NCI-H345 treated with DMSO at 0.1 percent for 48 hours (cell line): Measurements from ENCODE around the gene ZFP90.
"Not testable (repeated sequence)": the region's sequence is repeated elsewhere in the genome, so short reads cannot be mapped to it uniquely, and the experiment has no call there.

Experiments used
- DNase-seq: peaks from one replicate; lab custom pipeline; 2025; ENCODE audit not compliant: unreplicated experiment; lab: John Stamatoyannopoulos, UW

Gene ZFP90

DNA sequence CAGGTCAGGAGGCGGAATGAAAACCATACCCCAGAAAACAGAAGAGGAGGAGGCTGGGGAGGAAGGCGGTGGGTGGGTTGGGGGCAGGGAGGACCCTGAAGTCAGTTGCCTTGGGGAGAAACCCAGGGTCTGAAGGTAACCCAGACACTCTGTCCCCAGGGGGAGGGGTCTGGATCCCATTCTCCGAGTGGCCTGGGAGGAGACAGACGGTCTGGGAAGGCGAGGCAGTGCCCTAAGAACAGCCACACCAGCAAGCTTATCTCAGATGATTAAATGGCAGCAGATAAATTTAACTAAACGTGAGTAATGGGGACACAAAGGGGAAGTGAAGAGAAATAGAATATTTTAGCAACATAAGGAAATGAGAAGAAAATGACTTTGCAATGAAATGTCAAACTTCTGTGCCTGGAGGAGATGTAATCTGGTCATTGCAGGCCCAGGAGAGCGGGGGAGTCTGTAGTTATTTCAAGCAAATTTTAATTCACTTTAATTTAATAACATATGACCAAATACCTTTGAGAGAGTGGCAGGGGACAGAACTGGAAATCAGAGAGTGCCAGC, 21.4 kb upstream of the ZFP90 start:
- no peak for DNase-seq

DNA sequence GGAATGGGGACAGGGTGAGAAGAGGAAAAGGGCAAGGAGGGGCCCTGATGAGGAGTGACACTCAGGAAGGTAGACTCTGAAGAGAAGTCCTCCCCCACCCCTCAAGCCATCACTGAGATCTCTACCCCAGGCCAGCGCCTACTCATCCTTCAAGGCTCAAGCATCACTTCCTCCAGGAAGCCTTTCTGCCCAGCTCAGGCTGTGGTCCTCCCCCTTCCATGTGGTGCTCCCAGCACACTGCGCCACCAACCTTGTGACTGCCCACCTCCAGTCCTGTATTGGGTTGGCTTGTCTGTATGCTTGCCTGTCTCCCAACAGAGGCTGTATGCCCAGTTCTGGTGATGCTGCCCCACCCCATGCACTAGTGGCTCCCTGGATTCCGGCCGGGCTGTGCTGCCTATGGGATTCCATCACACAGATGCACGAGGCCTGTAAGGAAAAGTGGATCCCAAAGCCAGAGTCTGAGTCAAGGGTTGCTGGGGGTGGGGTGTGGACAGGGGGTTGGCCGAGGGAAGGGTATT, 19.8 kb upstream of the ZFP90 start:
- DNase-seq = no peak

DNA sequence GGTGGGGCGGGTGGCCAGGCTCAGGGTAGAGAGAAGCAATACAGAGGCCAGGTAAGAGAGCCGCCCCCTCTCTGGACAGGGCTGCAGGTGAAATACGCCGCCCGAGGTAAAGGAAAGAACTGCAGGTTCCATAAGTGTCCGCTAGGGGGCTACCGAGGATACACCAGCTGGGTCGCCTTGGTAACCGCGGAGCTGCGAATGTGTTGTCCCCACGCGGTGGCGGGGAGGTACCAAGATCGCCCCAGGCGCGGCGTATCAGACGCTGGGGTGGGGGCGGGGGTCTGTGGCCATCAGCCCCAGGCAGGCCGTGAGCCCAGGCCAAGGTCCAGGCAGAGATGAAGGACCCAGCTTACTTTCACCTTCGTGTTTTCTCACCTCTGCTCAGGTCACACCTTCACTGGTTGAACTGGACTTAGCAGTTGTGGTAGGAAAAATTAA, 18.4 kb upstream of the ZFP90 start:
- peak; percentile 52 for DNase-seq

DNA sequence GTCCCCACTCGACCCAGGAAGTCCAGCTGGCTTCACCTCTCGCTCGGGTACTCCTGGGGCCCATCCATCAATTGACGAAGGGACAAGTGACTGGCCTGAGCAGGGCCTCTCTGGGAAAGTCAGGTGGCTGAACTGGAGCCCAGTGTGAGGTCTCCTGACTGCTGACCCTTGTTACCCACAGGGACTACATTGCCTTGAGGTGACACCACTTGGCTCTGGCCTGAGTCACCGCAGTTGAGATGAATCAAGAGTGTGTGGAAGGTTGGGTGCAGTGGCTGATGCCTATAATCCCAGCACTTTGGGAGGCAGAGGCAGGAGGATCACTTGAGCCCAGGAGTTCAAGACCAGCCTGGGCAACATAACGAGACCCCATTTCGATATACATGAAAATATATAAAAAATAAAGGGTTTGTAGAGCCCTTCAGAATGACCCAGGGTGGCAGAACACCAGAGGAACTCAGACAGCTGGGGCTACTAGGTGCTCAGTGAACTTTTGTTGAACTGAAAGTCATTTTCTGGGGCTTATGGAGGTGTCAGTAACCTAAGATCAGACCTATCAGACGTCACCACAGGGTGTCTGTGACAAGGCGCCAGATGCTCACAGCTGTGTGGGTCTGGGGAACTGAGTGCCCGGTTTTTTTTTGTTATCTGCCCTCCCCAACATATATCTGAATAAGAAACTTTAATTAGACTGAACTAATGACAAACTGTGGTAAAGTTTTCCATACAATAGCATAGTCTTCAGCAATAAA, 14.8 kb upstream of the ZFP90 start:
- no peak for DNase-seq

DNA sequence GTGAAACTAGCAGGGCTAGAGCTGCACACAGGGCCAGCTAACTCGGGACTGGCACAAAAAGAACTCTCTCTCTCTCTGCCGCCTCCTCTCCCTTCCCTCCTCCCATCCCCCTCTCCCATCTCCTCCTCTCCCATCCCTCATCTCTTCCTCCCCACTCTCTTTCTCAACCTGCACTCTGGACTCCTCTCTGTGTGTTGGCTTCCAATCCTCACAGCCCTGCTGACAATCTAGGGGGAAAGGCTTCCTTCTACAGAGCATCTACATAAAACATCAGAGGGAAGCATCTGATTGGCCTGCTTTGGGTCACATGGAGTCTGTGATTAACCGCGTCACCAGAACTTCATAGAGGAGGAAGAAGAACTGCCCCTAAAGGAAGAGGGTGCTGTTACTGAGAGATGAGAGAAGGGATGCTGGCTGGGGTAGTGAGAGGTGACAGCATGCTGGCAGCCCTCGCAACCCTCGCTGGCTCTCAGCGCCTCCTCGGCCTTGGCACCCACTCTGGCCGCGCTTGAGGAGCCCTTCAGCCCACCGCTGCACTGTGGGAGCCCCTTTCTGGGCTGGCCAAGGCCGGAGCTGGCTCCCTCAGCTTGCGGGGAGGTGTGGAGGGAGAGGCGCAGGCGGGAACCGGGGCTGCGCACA, 12.8 kb upstream of the ZFP90 start:
- no peak for DNase-seq

DNA sequence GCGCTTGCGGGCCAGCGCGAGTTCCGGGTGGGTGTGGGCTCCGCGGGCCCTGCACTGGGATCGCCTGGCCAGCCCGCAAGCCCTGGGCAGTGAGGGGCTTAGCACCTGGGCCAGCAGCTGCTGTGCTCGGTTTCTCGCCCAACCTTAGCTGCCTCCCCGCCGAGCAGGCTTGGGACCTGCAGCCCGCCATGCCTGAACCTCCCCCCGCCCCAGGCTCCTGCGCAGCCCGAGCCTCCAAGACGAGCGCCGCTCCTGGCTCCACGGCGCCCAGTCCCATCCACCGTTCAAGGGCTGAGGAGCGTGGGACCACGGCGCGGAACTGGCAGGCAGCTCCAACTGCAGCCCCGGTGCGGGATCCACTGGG, 12.3 kb upstream of the ZFP90 start:
- DNase-seq = no peak

DNA sequence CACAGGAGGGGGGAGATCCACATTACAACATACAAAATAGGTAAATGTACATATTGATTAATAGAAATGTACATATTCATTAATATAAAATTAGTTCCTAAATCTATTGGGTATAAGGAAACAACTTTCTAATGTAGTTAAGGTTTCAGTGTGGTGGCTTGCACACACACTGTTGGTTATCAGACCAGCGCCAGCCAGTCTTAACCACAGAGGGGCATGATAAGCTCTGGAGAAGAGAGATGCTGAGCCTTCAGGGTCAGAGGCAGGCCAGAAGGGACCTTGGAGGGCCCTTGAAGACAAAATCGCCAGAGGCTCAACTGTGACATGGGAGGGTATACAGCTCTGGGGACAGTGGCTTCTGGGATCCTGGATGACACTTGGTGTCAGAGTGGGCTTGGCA, 10.9 kb upstream of the ZFP90 start:
- DNase-seq = no peak

DNA sequence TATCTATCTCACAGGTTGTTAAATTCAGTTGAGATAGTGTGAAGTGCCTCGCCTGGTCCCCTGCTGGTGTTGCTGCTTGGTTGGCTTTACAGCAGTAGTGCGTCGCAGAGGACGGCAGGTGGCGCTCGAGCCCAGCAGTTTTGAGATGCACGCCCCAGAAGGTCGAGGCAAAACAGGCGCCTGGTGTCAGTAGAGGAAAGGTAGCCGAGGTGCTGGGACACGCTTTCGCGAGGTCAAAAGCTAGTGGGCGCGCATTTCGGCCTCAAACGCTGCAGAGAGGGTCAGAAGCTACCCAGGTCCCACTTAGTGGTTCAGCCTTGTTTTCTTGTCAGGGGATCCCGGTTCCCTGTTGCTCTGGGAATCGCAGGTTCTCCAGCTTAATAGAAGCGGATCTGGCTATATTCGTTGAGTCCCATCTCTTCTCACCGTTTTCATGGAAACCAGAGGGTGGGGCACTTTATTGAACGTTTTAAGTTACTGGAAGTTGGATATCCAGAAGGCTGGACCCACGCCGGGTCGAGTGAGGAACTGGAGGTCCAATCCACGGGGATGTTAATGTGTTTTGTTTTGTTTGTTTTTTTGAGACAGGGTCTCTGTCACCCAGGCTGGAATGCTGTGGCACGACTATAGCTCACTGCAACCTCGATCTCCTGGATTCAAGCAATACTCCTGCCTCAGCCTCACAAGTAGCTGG, 10.3 kb upstream of the ZFP90 start:
- peak; percentile 75 for DNase-seq

DNA sequence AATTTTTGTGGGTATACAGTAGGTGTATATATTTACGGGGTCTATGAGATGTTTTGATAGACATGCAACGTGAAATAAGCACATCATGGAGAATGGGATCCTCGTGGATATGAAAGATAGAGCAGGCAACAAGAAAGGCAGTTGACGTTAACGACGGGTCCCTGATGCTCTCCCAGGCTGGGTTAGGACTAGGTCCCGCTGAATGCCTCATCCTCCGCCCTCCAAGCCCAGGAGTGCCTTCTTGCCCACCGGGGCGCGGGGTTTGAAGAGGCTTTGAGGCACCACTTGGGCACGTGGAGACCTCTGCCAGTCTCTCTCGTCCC, 9.5 kb upstream of the ZFP90 start:
- peak; percentile 50 for DNase-seq

DNA sequence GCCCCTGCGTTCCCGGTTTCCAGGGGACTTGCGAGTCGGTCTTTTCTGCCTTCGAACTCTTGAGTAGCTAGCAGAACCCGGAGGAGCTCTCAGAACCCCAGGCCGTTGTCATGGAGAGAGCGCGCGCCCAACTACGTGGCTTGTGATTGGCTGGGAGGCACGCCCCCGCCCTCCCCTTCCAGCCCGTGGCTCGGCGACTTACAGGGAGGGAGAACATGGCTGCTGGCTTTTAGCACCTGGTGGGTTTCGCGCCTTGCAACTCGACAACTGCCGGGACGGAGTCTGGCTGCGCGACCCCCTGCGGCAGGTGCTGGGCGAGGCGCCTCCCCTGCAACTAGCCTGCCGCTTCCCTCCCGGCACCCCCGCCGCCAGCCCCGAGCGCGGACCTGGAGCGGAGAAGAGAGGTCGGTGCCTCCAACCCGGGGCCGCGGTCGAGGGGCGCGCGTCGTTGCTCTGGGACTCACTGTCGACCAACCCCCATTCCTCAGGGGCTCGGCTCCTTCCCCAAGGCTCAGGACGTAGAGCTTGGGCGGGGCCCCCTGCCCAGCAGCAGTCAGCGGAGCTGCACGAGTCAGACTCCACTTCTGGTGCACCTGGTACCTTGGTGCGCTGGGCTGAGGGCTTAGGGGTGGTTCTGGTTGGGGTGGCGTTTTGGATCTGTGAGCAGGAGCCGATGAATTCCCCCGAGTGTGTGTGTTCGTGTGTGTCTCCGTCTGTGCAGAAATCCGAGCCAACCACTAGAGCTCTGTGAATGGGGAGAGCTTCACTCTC, 9.0 kb upstream of the ZFP90 start:
- peak; percentile 76 for DNase-seq

DNA sequence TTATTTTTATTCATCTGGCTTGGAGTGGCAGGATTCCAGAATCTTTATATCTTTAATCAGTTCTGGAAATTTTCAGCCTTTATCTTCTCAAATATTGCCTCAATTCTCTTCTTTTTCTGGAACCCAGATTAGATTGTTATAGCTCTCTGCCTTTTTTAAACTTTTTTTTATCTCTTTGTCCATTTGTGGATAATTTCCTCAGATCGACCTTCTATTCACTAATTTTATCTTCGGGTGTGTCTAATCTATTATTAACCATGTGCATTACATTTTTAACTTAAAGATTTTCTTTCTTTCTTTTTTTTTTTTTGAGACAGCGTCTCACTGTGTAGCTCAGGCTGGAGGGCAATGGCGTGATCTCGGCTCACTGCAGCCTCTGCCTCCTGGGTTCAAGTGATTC, 5.2 kb upstream of the ZFP90 start:
- no peak for DNase-seq

DNA sequence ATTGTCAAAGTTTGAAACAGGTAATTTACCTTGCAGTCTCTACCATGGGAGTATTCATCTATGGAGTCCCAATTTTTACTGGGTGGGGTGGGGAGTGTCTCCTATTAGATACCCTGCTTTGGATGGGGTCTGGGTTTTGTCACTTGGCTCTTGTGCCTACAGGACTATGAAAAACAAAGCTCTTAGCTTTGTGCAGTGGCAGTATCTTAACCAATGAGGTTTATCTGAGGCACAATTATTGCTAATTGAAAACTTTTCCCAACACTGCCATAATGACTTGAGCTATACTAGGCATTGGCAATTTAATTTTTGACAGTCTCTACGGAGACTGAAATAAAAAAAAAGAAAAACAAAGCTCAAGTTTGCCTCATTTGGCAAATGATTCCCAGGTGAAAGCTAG, 3.8 kb upstream of the ZFP90 start:
- no peak for DNase-seq

DNA sequence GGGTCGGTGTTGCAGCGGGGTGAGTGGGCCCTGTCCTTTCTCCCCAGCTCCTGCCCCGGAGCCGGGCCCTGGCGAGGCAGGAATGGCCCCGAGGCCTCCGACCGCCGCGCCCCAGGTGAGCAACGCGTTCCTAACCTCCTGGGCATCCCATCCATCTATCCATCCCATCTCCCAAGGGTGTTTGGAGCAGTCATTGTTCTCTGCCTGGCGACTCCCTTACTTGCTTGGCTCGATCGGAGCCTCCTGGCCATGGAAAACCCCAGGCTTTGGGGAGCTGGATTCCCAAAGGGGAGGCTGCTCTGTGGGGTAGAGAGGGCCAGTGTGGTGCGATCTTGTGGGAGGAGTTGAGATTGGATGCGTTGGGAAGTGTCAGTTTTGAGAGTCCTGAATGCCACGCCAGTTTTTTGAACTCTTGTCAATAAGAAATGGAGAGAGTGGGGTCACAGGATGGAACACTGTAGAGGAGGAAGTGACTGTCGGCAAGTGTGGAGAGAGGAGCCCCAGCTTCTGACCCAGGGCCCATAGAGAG, 684 bp downstream of the ZFP90 start:
- DNase-seq = no peak

DNA sequence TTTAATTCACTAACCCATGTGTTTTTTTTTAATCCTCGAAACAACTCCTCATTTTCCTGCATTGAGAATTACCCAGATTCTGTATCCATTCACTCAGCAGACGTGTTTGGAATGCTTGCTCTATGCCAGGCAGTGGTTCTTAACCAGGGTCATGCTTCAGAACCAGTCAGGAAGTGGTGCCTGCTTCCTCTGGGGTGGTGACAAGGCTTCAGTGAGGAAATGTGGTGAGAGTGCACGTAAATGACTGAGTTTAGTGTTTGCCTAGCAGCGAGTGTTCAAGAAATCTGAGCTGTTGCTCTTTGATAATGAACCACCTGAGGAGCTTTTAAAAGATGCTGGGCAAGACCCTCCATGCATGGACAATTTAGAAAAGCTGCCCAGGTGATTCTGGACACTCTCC, 9.9 kb downstream of the ZFP90 start:
- DNase-seq = no peak

DNA sequence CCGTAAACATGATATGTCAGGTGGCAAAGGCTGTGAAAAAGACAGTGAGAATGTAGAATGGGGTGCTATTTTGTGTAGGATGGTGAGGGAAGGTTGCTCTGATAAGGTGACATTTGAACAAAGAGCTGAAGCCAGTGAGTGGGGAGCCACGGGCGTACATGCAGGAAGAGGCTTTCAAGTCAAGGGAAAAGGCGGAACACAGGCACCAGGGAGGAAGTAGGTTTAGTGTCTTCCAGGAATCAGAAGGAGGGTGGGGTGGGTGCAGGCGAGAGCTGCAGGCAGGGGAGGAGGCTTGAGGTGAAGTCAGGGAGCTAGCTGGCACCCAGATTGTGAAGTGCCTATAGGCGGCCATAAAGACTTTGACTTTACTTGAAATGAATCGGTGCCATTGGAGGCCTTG, 14.1 kb downstream of the ZFP90 start:
- no peak for DNase-seq

DNA sequence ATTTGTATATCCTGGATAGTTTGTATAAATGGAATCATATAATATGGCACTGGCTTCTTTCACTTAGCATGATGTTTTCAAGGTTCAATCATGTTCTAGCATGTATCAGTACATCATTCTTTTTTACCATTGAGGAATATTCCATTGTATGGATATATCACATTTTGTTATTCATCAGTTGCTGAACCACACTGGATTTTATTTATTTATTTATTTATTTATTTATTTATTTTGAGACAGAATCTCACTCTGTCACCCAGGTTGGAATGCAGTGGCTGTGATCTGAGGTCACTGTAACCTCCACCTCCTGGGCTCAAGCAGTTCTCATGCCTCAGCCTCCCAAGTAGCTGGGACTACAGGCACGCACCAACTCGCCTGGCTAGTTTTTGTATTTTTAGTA, 21.2 kb downstream of the ZFP90 start:
- not testable (repeated sequence) for DNase-seq

DNA sequence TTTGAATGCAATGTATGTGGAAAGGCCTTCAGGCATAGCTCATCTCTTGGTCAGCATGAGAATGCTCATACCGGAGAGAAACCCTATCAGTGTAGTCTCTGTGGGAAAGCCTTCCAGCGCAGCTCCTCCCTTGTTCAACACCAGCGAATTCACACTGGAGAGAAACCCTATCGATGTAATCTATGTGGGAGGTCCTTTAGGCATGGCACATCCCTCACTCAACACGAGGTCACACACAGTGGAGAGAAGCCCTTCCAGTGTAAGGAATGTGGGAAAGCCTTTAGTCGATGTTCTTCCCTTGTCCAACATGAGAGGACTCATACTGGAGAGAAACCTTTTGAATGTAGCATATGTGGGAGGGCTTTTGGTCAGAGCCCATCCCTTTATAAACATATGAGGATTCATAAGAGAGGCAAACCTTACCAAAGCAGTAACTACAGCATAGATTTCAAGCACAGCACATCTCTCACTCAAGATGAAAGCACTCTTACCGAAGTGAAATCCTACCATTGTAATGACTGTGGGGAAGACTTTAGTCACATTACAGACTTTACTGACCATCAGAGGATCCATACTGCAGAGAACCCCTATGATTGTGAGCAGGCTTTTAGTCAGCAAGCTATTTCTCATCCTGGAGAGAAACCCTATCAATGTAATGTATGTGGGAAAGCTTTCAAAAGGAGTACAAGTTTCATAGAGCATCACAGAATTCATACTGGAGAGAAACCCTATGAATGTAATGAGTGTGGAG, 24.7 kb downstream of the ZFP90 start:
- DNase-seq = no peak

DNA sequence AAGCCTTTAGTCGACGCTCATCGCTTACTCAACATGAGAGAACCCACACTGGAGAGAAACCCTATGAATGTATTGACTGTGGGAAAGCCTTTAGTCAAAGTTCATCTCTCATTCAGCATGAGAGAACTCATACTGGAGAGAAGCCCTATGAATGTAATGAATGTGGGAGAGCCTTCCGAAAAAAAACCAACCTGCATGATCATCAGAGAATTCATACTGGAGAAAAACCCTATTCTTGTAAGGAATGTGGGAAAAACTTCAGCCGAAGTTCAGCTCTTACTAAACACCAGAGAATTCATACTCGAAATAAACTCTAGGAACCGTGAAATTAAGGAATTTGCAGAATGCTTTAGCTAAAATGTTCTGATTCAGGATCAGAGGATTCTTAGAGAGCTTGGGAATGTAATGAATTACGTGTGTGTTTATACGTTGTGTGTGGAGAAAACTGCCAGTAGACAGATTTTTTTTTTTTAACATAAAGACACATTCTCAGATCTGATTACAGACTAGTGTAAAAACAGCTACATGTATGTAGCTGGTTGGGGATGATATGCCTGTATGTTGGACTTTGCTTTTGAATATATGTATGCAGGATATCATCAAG, 25.4 kb downstream of the ZFP90 start:
- DNase-seq = no peak

DNA sequence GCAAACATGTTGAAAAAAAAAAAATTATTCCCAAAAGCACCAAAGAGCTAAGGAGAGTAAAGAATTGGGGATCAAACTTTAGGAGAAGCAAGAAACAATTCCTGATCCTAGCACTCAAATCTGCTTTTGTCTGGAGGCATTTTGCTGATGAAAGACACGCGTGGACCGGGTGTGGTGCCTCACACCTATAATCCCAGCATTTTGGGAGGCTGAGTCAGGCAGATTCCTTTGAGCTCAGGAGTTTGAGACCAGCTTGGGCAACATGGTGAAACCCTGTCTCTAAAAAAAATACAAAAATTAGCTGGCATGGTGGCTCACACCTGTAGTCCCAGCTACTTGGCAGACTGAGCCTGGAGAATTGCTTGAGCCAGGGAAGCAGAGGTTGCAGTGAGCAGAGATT, 35.4 kb downstream of the ZFP90 start:
- DNase-seq = no peak

DNA sequence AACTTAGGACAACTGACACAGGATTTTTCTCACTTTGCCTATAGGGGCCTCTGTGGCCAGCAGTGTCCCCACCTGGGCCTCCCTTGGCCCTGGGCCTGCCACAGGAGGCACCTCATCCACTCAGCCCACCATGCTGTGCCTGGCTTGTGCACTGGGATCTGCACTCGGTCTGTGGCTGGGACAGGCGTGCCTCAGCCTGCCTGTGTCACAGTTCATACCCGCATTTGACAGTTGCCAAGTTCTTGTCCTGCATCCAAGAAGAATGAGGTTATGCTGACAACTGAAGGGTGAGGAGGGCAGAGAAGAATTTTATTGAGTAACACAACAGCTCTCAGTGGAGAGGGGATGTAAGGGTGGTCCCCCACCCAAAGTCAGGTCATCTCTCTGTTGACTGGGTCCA, 36.0 kb downstream of the ZFP90 start:
- DNase-seq = no peak
